ENCODE results near the gene KPNA3.

DNA sequence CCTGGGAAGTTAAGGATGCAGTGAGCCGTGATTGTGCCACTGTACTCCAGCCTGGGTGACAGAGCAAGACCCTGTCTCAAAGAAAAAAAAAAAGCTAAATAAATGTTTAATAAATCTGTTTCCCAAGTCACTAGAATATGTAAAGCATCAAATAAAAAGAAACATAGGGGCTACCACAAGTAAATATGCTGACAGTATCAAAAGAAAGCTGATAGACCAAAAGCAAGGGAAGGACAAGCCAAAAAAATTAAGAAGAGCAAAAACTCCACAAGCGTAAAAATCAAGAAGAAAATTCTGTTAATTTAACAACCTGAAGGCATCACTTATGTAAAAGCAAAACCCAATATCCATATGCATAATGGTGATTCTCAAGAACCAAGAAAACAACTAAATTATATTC, 9.7 kb downstream of the KPNA3 start:
- TF ChIP-seq, protein P1, sequence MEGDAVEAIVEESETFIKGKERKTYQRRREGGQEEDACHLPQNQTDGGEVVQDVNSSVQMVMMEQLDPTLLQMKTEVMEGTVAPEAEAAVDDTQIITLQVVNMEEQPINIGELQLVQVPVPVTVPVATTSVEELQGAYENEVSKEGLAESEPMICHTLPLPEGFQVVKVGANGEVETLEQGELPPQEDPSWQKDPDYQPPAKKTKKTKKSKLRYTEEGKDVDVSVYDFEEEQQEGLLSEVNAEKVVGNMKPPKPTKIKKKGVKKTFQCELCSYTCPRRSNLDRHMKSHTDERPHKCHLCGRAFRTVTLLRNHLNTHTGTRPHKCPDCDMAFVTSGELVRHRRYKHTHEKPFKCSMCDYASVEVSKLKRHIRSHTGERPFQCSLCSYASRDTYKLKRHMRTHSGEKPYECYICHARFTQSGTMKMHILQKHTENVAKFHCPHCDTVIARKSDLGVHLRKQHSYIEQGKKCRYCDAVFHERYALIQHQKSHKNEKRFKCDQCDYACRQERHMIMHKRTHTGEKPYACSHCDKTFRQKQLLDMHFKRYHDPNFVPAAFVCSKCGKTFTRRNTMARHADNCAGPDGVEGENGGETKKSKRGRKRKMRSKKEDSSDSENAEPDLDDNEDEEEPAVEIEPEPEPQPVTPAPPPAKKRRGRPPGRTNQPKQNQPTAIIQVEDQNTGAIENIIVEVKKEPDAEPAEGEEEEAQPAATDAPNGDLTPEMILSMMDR (IDR thresholded peaks at IDR 0.05) = no peak
- no peak for TF ChIP-seq EP300 (IDR thresholded peaks at IDR 0.05; ENCODE audit: low read depth)
